ENCODE results near the gene CABP1. TPM values are rescaled to one million over a fixed set of nuclear protein-coding genes. Genes with fewer than 3 reads are reported as not detected.

CABP1 gene
- total and polyA plus RNA-seq, 9 of the 15 experiments (the other 6 are each of a cell fraction or from before 2014, with no cell fraction given), result not detected

GRCh38 chr12:120710805-120711296 lies 70.4 kb downstream of the CABP1 start:
- in situ Hi-C loops (cut with MboI) (loop anchor here (5.0 kb wide), 1 partner anchor 129 kb away; the partner anchor contains the start of gene POP5), intact Hi-C loops (cut with micrococcal nuclease) (loop anchor here (2.0 kb wide), 1 partner anchor 24 kb away; the partner anchor contains the start of gene MLEC)
- peaks cover 7 to 17% of the 10 kb centered on the region in 2 experiments; a peak in 4 of 5 replicates for H3K4me1 ChIP-seq (replicated peaks in 1 of 2; ENCODE audit: control insufficient read depth in 2 of 2, insufficient read depth in 2 of 2, low read length in 2 of 2)
- peak overlapping the region; percentile 72 for H2AFZ ChIP-seq (ENCODE audit: low read depth, low read length)
- H3K27ac ChIP-seq (ENCODE audit: extremely low read depth, low read depth, low read length), result peak overlapping the region; percentile 71
- ChIA-PET POLR2A (interaction anchor here (0.5 to 2.8 kb wide), 13 partner anchors 9 to 376 kb away, joined by 3 to 22 read pairs (median 4); partner anchors contain the start of gene MLEC), CTCF (ENCODE audit: low intra/inter-chr PET ratio) (interaction anchor here (0.6 to 1.2 kb wide), 2 partner anchors 62 to 385 kb away, joined by 3 to 5 read pairs; no protein-coding TSS in a partner anchor)
- H3K9me3 ChIP-seq (replicated peaks; ENCODE audit: control insufficient read depth, insufficient read depth, low read depth, low read length), result no peaks in the 10 kb centered on the region
- no peaks in the 10 kb centered on the region for H3K9me1 ChIP-seq (ENCODE audit: control insufficient read depth, insufficient read depth, low read length)
- BruUV-seq (replicated peaks), result no TSS peak
- DNase-seq (ENCODE audit: extremely low read depth in 1 of 4, low spot score in 3 of 4) (peak; percentile 38 to 59 (median 56)), FAIRE-seq (no peak), ATAC-seq (peak; percentile 61)
- peak overlapping the region; percentile 76 to 97 for H3K9ac ChIP-seq (ENCODE audit: insufficient read depth in 1 of 2, low read depth in 2 of 2, low read length in 2 of 2)
- H4K20me1 ChIP-seq (replicated peaks; ENCODE audit: control insufficient read depth, insufficient read depth, low read length), result no peaks in the 10 kb centered on the region; the same call in 1 of the 2 replicates
- 2% methylated on average over 19 of the region's 31 CpGs for WGBS (ENCODE audit: insufficient coverage, low coverage, missing lambda C conversion rate)
- no peaks in the 10 kb centered on the region for H3K27me3 ChIP-seq (ENCODE audit: control insufficient read depth in 2 of 2, insufficient read depth in 2 of 2, low read length in 2 of 2)
- H3K79me2 ChIP-seq (ENCODE audit: control insufficient read depth, insufficient read depth, low read length), result peaks cover 16% of the 10 kb centered on the region
- H3K36me3 ChIP-seq (ENCODE audit: control insufficient read depth, insufficient read depth, low read length), result peaks cover 30% of the 10 kb centered on the region
- peak overlapping the region; percentile 77 for H3K4me2 ChIP-seq (ENCODE audit: insufficient read depth, low read length)
- H3K4me3 ChIP-seq, result peak overlapping the region; percentile 83
- TF ChIP-seq ZNF707 (CRISPR knock-in tag; conservative IDR thresholded peaks at IDR 0.05), result no peak
- 0 out of 4 replicates have a peak, but pooled peaks of 1 of the 2 experiments have one; percentile 32 for TF ChIP-seq KDM1A (IDR thresholded peaks at IDR 0.05)
- no peak for TF ChIP-seq MECOM (CRISPR knock-in tag; IDR thresholded peaks at IDR 0.05)
- no peak for TF ChIP-seq RBFOX2 (IDR thresholded peaks at IDR 0.05; ENCODE audit: low read depth, low read length)
- TF ChIP-seq ZNF75A (CRISPR knock-in tag; IDR thresholded peaks at IDR 0.05), result no peak
- no peak for TF ChIP-seq SMAD4 (CRISPR knock-in tag; conservative IDR thresholded peaks at IDR 0.05)
- no peak for TF ChIP-seq ZBTB9 (CRISPR knock-in tag; IDR thresholded peaks at IDR 0.05)
- no peak for TF ChIP-seq ETV1 (tag; conservative IDR thresholded peaks at IDR 0.05; ENCODE audit: low read depth)
- no peak for TF ChIP-seq CUX1 (CRISPR knock-in tag; IDR thresholded peaks at IDR 0.05)
